VCaP (cell line): Measurements from ENCODE around the gene AGPAT4.

Experiments
- H3K27ac ChIP-seq: fragments of 450-650 bp; 2 replicates; pipeline ENCODE4 v1.5.1; 2017
- CTCF ChIP-seq: fragments of 450-650 bp; conservative IDR thresholded peaks from 2 replicates; pipeline ENCODE4 v1.5.1; 2017; ENCODE audit warnings: mild to moderate bottlenecking, moderate library complexity

Gene AGPAT4

GRCh38 chr6:161141173-161141572, 132.7 kb downstream of the AGPAT4 start:
- no peak for TF ChIP-seq CTCF
- no peak overlapping the region for H3K27ac ChIP-seq

GRCh38 chr6:161140554-161140875, 133.3 kb downstream of the AGPAT4 start:
- H3K27ac ChIP-seq: no peak overlapping the region
- no peak for TF ChIP-seq CTCF

- H3K27ac ChIP-seq: no peak overlapping the region
- TF ChIP-seq CTCF: peak; percentile 20; the same call in 1 of the 2 replicates
Observed at GRCh38 chr6:161139766-161140553, 133.9 kb downstream of the AGPAT4 start.

GRCh38 chr6:161139304-161139765, 134.5 kb downstream of the AGPAT4 start:
- no peak for TF ChIP-seq CTCF

GRCh38 chr6:161138543-161139303, 135.1 kb downstream of the AGPAT4 start:
- no peak overlapping the region for H3K27ac ChIP-seq
- no peak for TF ChIP-seq CTCF

More at GRCh38 chr6:161139304-161139765, 134.5 kb downstream of the AGPAT4 start:
- H3K27ac ChIP-seq: no peak overlapping the region

GRCh38 chr6:161137839-161138542, 135.9 kb downstream of the AGPAT4 start:
- no peak for TF ChIP-seq CTCF
- no peak overlapping the region for H3K27ac ChIP-seq

GRCh38 chr6:161137320-161137719, 136.5 kb downstream of the AGPAT4 start:
- TF ChIP-seq CTCF: no peak
- no peak overlapping the region for H3K27ac ChIP-seq
